ENCODE measurements around the gene DUSP16.
"Not testable (repeated sequence)": the region's sequence is repeated elsewhere in the genome, so short reads cannot be mapped to it uniquely, and the experiment has no call there.

Gene DUSP16

GRCh38 chr12:12592930-12593329 lies 30.3 kb upstream of the DUSP16 start:
- Mint-ChIP-seq H3K4me3 (no peak overlapping the region), H3K36me3 (peaks cover 4% of the 10 kb centered on the region), H3K4me1 (no peaks in the 10 kb centered on the region), H3K9me3 (peaks cover 10% of the 10 kb centered on the region), H3K27ac (no peak overlapping the region), H3K27me3 (peaks cover 24% of the 10 kb centered on the region)
- no peak for DNase-seq (ENCODE audit: low spot score in 2 of 2)
- ATAC-seq (ENCODE audit: low read depth): no peak

- H3K9me3 Mint-ChIP-seq: peaks cover 8% of the 10 kb centered on the region
- ATAC-seq (ENCODE audit: low read depth): no peak
- DNase-seq (ENCODE audit: low spot score in 2 of 2): no peak
- no peak overlapping the region for H3K27ac Mint-ChIP-seq
- no peaks in the 10 kb centered on the region for H3K4me1 Mint-ChIP-seq
- H3K4me3 Mint-ChIP-seq: no peak overlapping the region
- peaks cover 24% of the 10 kb centered on the region for H3K27me3 Mint-ChIP-seq
- peaks cover 4% of the 10 kb centered on the region for H3K36me3 Mint-ChIP-seq
Observed at GRCh38 chr12:12590961-12591360, 28.3 kb upstream of the DUSP16 start.

GRCh38 chr12:12588436-12588835 lies 25.8 kb upstream of the DUSP16 start:
- H3K4me3 Mint-ChIP-seq; H3K4me1 Mint-ChIP-seq; H3K9me3 Mint-ChIP-seq; H3K36me3 Mint-ChIP-seq; DNase-seq (ENCODE audit: low spot score in 2 of 2); ATAC-seq (ENCODE audit: low read depth); H3K27ac Mint-ChIP-seq: not testable (repeated sequence)
- H3K27me3 Mint-ChIP-seq: peaks cover 20% of the 10 kb centered on the region

- DNase-seq (ENCODE audit: low spot score in 2 of 2) (no peak), ATAC-seq (ENCODE audit: low read depth) (no peak)
- Mint-ChIP-seq H3K4me3 (no peak overlapping the region), H3K9me3 (peaks cover 7% of the 10 kb centered on the region), H3K4me1 (peaks cover 3% of the 10 kb centered on the region), H3K27ac (no peak overlapping the region), H3K27me3 (peaks cover 21% of the 10 kb centered on the region), H3K36me3 (peaks cover 2% of the 10 kb centered on the region)
Observed at GRCh38 chr12:12587878-12588277, 25.2 kb upstream of the DUSP16 start.

- Mint-ChIP-seq H3K9me3 (peaks cover 7% of the 10 kb centered on the region), H3K27ac (no peak overlapping the region), H3K27me3 (peaks cover 20% of the 10 kb centered on the region), H3K4me1 (peaks cover 9% of the 10 kb centered on the region), H3K4me3 (no peak overlapping the region), H3K36me3 (peaks cover 2% of the 10 kb centered on the region)
- DNase-seq (ENCODE audit: low spot score in 2 of 2) (no peak), ATAC-seq (ENCODE audit: low read depth) (no peak)
Observed at GRCh38 chr12:12586879-12587675, 24.4 kb upstream of the DUSP16 start.

GRCh38 chr12:12585115-12585863 lies 22.6 kb upstream of the DUSP16 start:
- H3K27ac Mint-ChIP-seq: no peak overlapping the region

GRCh38 chr12:12583510-12584178 lies 21.0 kb upstream of the DUSP16 start:
- Mint-ChIP-seq H3K4me1 (peaks cover 9% of the 10 kb centered on the region), H3K36me3 (peaks cover 2% of the 10 kb centered on the region), H3K4me3 (no peak overlapping the region), H3K27ac (no peak overlapping the region), H3K9me3 (peaks cover 3% of the 10 kb centered on the region), H3K27me3 (peaks cover 6% of the 10 kb centered on the region)
- ATAC-seq (ENCODE audit: low read depth) (no peak), DNase-seq (ENCODE audit: low spot score in 2 of 2) (no peak)

More at GRCh38 chr12:12585115-12585863, 22.6 kb upstream of the DUSP16 start:
- H3K27me3 Mint-ChIP-seq: peaks cover 18% of the 10 kb centered on the region
- H3K36me3 Mint-ChIP-seq: peaks cover 2% of the 10 kb centered on the region
- no peak for ATAC-seq (ENCODE audit: low read depth)
- no peak for DNase-seq (ENCODE audit: low spot score in 2 of 2)
- H3K4me1 Mint-ChIP-seq: peaks cover 9% of the 10 kb centered on the region
- H3K9me3 Mint-ChIP-seq: peaks cover 7% of the 10 kb centered on the region
- no peak overlapping the region for H3K4me3 Mint-ChIP-seq

GRCh38 chr12:12582895-12583303 lies 20.2 kb upstream of the DUSP16 start:
- H3K4me3 Mint-ChIP-seq: no peak overlapping the region

GRCh38 chr12:12582193-12582881 lies 19.7 kb upstream of the DUSP16 start:
- peaks cover 3% of the 10 kb centered on the region for H3K27me3 Mint-ChIP-seq
- no peak overlapping the region for H3K27ac Mint-ChIP-seq
- peaks cover 2% of the 10 kb centered on the region for H3K36me3 Mint-ChIP-seq
- H3K4me3 Mint-ChIP-seq: no peak overlapping the region
- DNase-seq (ENCODE audit: low spot score in 2 of 2): no peak
- H3K9me3 Mint-ChIP-seq: peaks cover 3% of the 10 kb centered on the region
- H3K4me1 Mint-ChIP-seq: peaks cover 9% of the 10 kb centered on the region
- ATAC-seq (ENCODE audit: low read depth): no peak

More at GRCh38 chr12:12582895-12583303, 20.2 kb upstream of the DUSP16 start:
- H3K36me3 Mint-ChIP-seq: peaks cover 2% of the 10 kb centered on the region
- H3K4me1 Mint-ChIP-seq: peaks cover 9% of the 10 kb centered on the region
- H3K9me3 Mint-ChIP-seq: peaks cover 3% of the 10 kb centered on the region
- peak; percentile 94 for ATAC-seq (ENCODE audit: low read depth)
- DNase-seq (ENCODE audit: low spot score in 2 of 2): peak in 1 of 2 donors; percentile 7
- H3K27ac Mint-ChIP-seq: no peak overlapping the region
- H3K27me3 Mint-ChIP-seq: peaks cover 4% of the 10 kb centered on the region

GRCh38 chr12:12580716-12581115 lies 18.1 kb upstream of the DUSP16 start:
- H3K9me3 Mint-ChIP-seq; H3K4me3 Mint-ChIP-seq; H3K27ac Mint-ChIP-seq; DNase-seq (ENCODE audit: low spot score in 2 of 2); ATAC-seq (ENCODE audit: low read depth); H3K36me3 Mint-ChIP-seq; H3K27me3 Mint-ChIP-seq: not testable (repeated sequence)
- H3K4me1 Mint-ChIP-seq: peaks cover 11% of the 10 kb centered on the region

GRCh38 chr12:12577786-12578185 lies 15.1 kb upstream of the DUSP16 start:
- Mint-ChIP-seq H3K27me3 (no peaks in the 10 kb centered on the region), H3K9me3 (no peaks in the 10 kb centered on the region), H3K27ac (no peak overlapping the region), H3K4me3 (no peak overlapping the region), H3K4me1 (peaks cover 7% of the 10 kb centered on the region), H3K36me3 (no peaks in the 10 kb centered on the region)
- DNase-seq (ENCODE audit: low spot score in 2 of 2): no peak
- no peak for ATAC-seq (ENCODE audit: low read depth)

GRCh38 chr12:12572659-12573058 lies 10.0 kb upstream of the DUSP16 start:
- peaks cover 2% of the 10 kb centered on the region for H3K4me1 Mint-ChIP-seq
- peaks cover 3% of the 10 kb centered on the region for H3K27me3 Mint-ChIP-seq
- no peaks in the 10 kb centered on the region for H3K36me3 Mint-ChIP-seq
- no peaks in the 10 kb centered on the region for H3K9me3 Mint-ChIP-seq
- DNase-seq (ENCODE audit: low spot score in 2 of 2) (no peak), ATAC-seq (ENCODE audit: low read depth) (no peak)
- H3K4me3 Mint-ChIP-seq: no peak overlapping the region
- no peak overlapping the region for H3K27ac Mint-ChIP-seq

GRCh38 chr12:12565971-12566370 lies 3.3 kb upstream of the DUSP16 start:
- not testable (repeated sequence) for H3K27ac Mint-ChIP-seq; H3K4me1 Mint-ChIP-seq; H3K9me3 Mint-ChIP-seq; H3K27me3 Mint-ChIP-seq; ATAC-seq (ENCODE audit: low read depth); H3K36me3 Mint-ChIP-seq; H3K4me3 Mint-ChIP-seq; DNase-seq (ENCODE audit: low spot score in 2 of 2)
